ENCODE measurements around the gene DPYSL3.

DNA sequence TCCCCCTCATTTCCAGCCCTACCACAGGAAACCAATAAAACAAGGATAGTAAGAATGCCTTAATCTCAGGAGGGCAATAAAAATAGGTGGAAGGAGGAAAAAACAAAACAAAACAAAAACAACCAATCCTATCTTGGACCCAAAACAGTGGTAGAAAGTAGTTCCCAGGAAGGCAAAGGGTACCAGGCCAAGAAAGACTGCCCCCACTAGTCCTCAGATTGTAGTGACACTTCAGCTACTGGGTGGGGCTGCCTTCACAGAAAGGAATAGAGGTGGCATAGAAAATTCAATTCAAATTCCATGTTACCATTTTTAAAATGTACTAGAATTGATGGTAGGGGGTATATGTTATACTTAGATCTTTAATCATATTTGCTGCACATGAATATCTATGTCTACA lies 59.3 kb downstream of the DPYSL3 start:
- TF ChIP-seq GABPA (IDR thresholded peaks at IDR 0.05; ENCODE audit: low read depth) (no peak), CTCF (IDR thresholded peaks at IDR 0.05; ENCODE audit: insufficient read depth, low read length) (no peak), SPI1 (IDR thresholded peaks at IDR 0.05; ENCODE audit: borderline replicate concordance, low read depth) (no peak), REST (IDR thresholded peaks at IDR 0.05; ENCODE audit: insufficient replicate concordance, low read depth) (no peak), POLR2AphosphoS5 (IDR thresholded peaks at IDR 0.05; ENCODE audit: low read depth) (no peak)
